GM12878 (cell line): ENCODE measurements around the gene SNTA1. TPM values are rescaled to one million over a fixed set of nuclear protein-coding genes. Genes with fewer than 3 reads are reported as not detected.

Experiments
- ATAC-seq: fragments of 200-7000 bp; cut with Tn5 transposase; 3 replicates; pipeline ENCODE4 v1.9.1; 2020; ENCODE audit warnings: mild to moderate bottlenecking, moderate library complexity
- BruUV-seq: library from RNA; stranded (reverse); fragments of 400-500 nt; replicated peaks from 2 replicates; lab custom pipeline; 2021; lab: Mats Ljungman, UMichigan
- CTCF ChIA-PET: fragments of 300-600 bp; sonication (Branson Sonifier 250); formaldehyde crosslinking; extraction: SDS; loops from one replicate; lab custom pipeline; 2021; ENCODE audit warnings: inconsistent platforms; lab: Yijun Ruan, JAX
- POLR2A ChIA-PET: fragments of 350-600 bp; formaldehyde crosslinking; extraction: SDS; loops from one replicate; lab custom pipeline; 2021; ENCODE audit warnings: inconsistent platforms; lab: Charles Lee
- RAD21 ChIA-PET: fragments of 300-600 bp; sonication (Branson Sonifier 250); formaldehyde crosslinking; loops from one replicate; lab custom pipeline; 2023; ENCODE audit warnings: antibody characterized with exemption; ENCODE audit not compliant: unreplicated experiment; lab: Charles Lee
- SMC1A ChIA-PET: fragments of 300-600 bp; sonication (Branson Sonifier 250); formaldehyde crosslinking; loops from one replicate; lab custom pipeline; 2023; ENCODE audit not compliant: unreplicated experiment, uncharacterized antibody; lab: Charles Lee
- DNase-seq: peaks from one replicate; pipeline ENCODE4 v3.0.0-alpha.2; 2011; ENCODE audit warnings: low read depth, low spot score
- FAIRE-seq: peaks from 3 replicates; lab custom pipeline; 2011; peaks lifted over from hg19 to GRCh38; lab: Jason Lieb, UNC
- H2AFZ ChIP-seq: 2 replicates; pipeline ENCODE4 v1.6.0; 2011; ENCODE audit warnings: low read depth, low read length, control low read depth; ENCODE audit not compliant: control insufficient read depth
- H3K27ac ChIP-seq: 2 replicates; pipeline ENCODE4 v1.5.1; 2011; ENCODE audit warnings: control low read depth; ENCODE audit not compliant: control insufficient read depth, insufficient read depth
- H3K27me3 ChIP-seq, 2 experiments: replicated peaks in 1 of 2; 2 replicates each; pipeline versions ENCODE4 v1.6.0 to v1.6.1; 2011; ENCODE audit warnings: low read length in 1 of 2; ENCODE audit not compliant: control insufficient read depth in 2 of 2, insufficient read depth in 2 of 2
- H3K36me3 ChIP-seq, 2 experiments: 2 replicates each; pipeline ENCODE4 v1.5.1; 2011; ENCODE audit warnings: low read length in 1 of 2; ENCODE audit not compliant: control insufficient read depth in 2 of 2, insufficient read depth in 2 of 2
- H3K4me1 ChIP-seq: 2 replicates; pipeline ENCODE4 v1.6.1; 2011; ENCODE audit warnings: mild to moderate bottlenecking, low read length, moderate library complexity, mixed read lengths; ENCODE audit not compliant: control insufficient read depth, insufficient read depth
- H3K4me2 ChIP-seq: 2 replicates; pipeline ENCODE4 v1.6.0; 2011; ENCODE audit warnings: control low read depth; ENCODE audit not compliant: control insufficient read depth, insufficient read depth
- H3K4me3 ChIP-seq: fragments of 200-600 bp; sonication (generic); 2 replicates; pipeline ENCODE4 v1.5.1; 2016
- H3K79me2 ChIP-seq: 2 replicates; pipeline ENCODE4 v1.6.0; 2011; ENCODE audit warnings: low read length; ENCODE audit not compliant: control insufficient read depth, insufficient read depth
- H3K9ac ChIP-seq: 2 replicates; pipeline ENCODE4 v1.8.0; 2011; ENCODE audit warnings: low read length, control low read depth, mixed read lengths; ENCODE audit not compliant: control insufficient read depth, insufficient read depth
- H3K9me3 ChIP-seq: replicated peaks from 3 replicates; pipeline ENCODE4 v1.5.1; 2011; ENCODE audit warnings: mild to moderate bottlenecking, low read length; ENCODE audit not compliant: control insufficient read depth, insufficient read depth
- H4K20me1 ChIP-seq: 2 replicates; pipeline ENCODE4 v1.6.0; 2011; ENCODE audit not compliant: control insufficient read depth, insufficient read depth
- CHD4 ChIP-seq: fragments of 200-600 bp; sonication (generic); IDR thresholded peaks from 2 replicates; pipeline ENCODE4 v1.6.1; 2016; ENCODE audit warnings: mild to moderate bottlenecking
- E4F1 ChIP-seq: fragments of 450-650 bp; IDR thresholded peaks from 2 replicates; pipeline ENCODE4 v1.6.1; 2018; ENCODE audit warnings: borderline replicate concordance, mild to moderate bottlenecking; ENCODE audit not compliant: partially characterized antibody
- EED ChIP-seq: sonication (generic); IDR thresholded peaks from 2 replicates; pipeline ENCODE4 v1.6.1; 2016; ENCODE audit warnings: antibody characterized with exemption, low read depth
- FOS ChIP-seq: IDR thresholded peaks from 3 replicates; pipeline ENCODE4 v1.6.1; 2011; ENCODE audit warnings: borderline replicate concordance; ENCODE audit not compliant: insufficient read length; ENCODE audit errors: extremely low read depth
- MYC ChIP-seq: IDR thresholded peaks from 2 replicates; pipeline ENCODE4 v1.6.1; 2011; ENCODE audit warnings: mild to moderate bottlenecking, low read length, moderate library complexity, inconsistent platforms; ENCODE audit not compliant: insufficient read depth, insufficient replicate concordance, insufficient read length, severe bottlenecking
- PAX5 ChIP-seq: IDR thresholded peaks from 2 replicates; pipeline ENCODE4 v1.6.1; 2011; ENCODE audit warnings: low read depth, low read length, borderline replicate concordance
- PML ChIP-seq: IDR thresholded peaks from 2 replicates; pipeline ENCODE4 v1.6.1; 2012; ENCODE audit warnings: low read length, inconsistent platforms
- SMAD1 ChIP-seq: fragments of 450-650 bp; IDR thresholded peaks from 2 replicates; pipeline ENCODE4 v1.6.1; 2018; ENCODE audit warnings: mild to moderate bottlenecking, low read depth; ENCODE audit not compliant: partially characterized antibody
- STAT1 ChIP-seq: fragments of 450-650 bp; conservative IDR thresholded peaks from 2 replicates; pipeline ENCODE4 v1.6.1; 2014; ENCODE audit warnings: antibody characterized with exemption, mild to moderate bottlenecking
- ZNF207 ChIP-seq: fragments of 450-650 bp; IDR thresholded peaks from 2 replicates; pipeline ENCODE4 v1.6.1; 2014; ENCODE audit warnings: antibody characterized with exemption, mild to moderate bottlenecking, borderline replicate concordance
- ZNF274 ChIP-seq: IDR thresholded peaks from one replicate; pipeline ENCODE4 v1.8.0; 2011; ENCODE audit not compliant: insufficient read length, insufficient read depth
- WGBS: methylation state at CpG from one replicate; pipeline ENCODE4 v1.1.6; 2016; ENCODE audit warnings: low lambda C conversion rate; ENCODE audit not compliant: insufficient replicate concordance, insufficient coverage; ENCODE audit errors: missing lambda C conversion rate; 5-methylcytosine and 5-hydroxymethylcytosine counted together
- in situ Hi-C: fragments of 300-500 bp; cut with MboI; formaldehyde crosslinking; loops from 9 replicates; pipeline ENCODE4 v1.14.3; 2018; ENCODE audit warnings: mixed read lengths
- intact Hi-C: fragments of 100-400 bp; cut with micrococcal nuclease; formaldehyde crosslinking; loops from one replicate; pipeline ENCODE4 v1.14.2; 2022; ENCODE audit not compliant: unreplicated experiment
- polyA plus RNA-seq, 11 experiments: library from polyadenylated mRNA; depleted of rRNA in 4 of 11; unstranded in 6 of 11; stranded (reverse) in 5 of 11; fragments of >200 nt; fragmentation: Nextera tagmentation in 4 of 11; fragmentation: Illumina TruSeq in 1 of 11; extraction: Ambion mirVana in 4 of 11; extraction: Trizol in 1 of 11; gene quantifications; 1 replicate in 1 of 11; 2 replicates in 10 of 11; pipeline versions ENCODE4 v1.2.1 to v1.2.3, GENCODE V29; 2011 to 2016; ENCODE audit warnings: inconsistent platforms in 2 of 11, missing spikeins in 2 of 11, low read depth in 1 of 11
- total RNA-seq, 4 experiments: library from RNA; depleted of rRNA in 3 of 4; stranded (reverse); fragments of >200 nt in 3 of 4; fragmentation: Illumina TruSeq in 1 of 4; extraction: Trizol in 1 of 4; gene quantifications; 2 replicates each; pipeline versions ENCODE4 v1.2.1 to v1.2.3, GENCODE V29; 2013 to 2021
- TF ChIP-seq, protein P1 (sequence below): fragments of 450-650 bp; IDR thresholded peaks from 2 replicates; pipeline ENCODE4 v1.6.1; 2017; ENCODE audit warnings: mild to moderate bottlenecking, moderate library complexity
- TF ChIP-seq, protein P2 (sequence below): fragments of 150-350 bp; IDR thresholded peaks from 2 replicates; pipeline ENCODE4 v1.6.1; 2016; ENCODE audit warnings: low read depth, low read length

Gene SNTA1
- total and polyA plus RNA-seq, 10 of the 15 experiments (the other 5 are each of a cell fraction or from before 2014, with no cell fraction given): 0.26 to 5.1 (median 1.8) TPM

- Histone ChIP-seq H4K20me1 (no peaks in the 10 kb centered on the region), H3K4me3 (no peak overlapping the region), H3K4me1 (no peaks in the 10 kb centered on the region), H3K36me3 (no peaks in the 10 kb centered on the region), H3K9ac (no peak overlapping the region), H3K27me3 (no peaks in the 10 kb centered on the region), H2AFZ (no peak overlapping the region), H3K4me2 (no peak overlapping the region), H3K9me3 (no peaks in the 10 kb centered on the region), H3K79me2 (no peaks in the 10 kb centered on the region), H3K27ac (no peak overlapping the region)
- POLR2A ChIA-PET: interaction anchor here (0.5 kb wide), 1 partner anchor 19 kb away, joined by 5 read pairs; no protein-coding TSS in a partner anchor
- SMC1A ChIA-PET: no interaction called here
- WGBS: 33% methylated on average over 7 of the region's 7 CpGs
- intact Hi-C loops (no loop called here), in situ Hi-C loops (no loop called here)
- ATAC-seq (no peak), DNase-seq (no peak), FAIRE-seq (no peak)
- CTCF ChIA-PET: interaction anchor here (1.0 kb wide), 1 partner anchor 11 kb away, joined by 3 read pairs; no protein-coding TSS in a partner anchor
- no TSS peak for BruUV-seq
- RAD21 ChIA-PET: no interaction called here
- TF ChIP-seq PAX5 (no peak), E4F1 (no peak), FOS (no peak), MYC (no peak), SMAD1 (no peak), ZNF274 (no peak), ZNF207 (no peak), EED (no peak), CHD4 (no peak), PML (no peak), STAT1 (no peak)
- TF ChIP-seq, protein P1, sequence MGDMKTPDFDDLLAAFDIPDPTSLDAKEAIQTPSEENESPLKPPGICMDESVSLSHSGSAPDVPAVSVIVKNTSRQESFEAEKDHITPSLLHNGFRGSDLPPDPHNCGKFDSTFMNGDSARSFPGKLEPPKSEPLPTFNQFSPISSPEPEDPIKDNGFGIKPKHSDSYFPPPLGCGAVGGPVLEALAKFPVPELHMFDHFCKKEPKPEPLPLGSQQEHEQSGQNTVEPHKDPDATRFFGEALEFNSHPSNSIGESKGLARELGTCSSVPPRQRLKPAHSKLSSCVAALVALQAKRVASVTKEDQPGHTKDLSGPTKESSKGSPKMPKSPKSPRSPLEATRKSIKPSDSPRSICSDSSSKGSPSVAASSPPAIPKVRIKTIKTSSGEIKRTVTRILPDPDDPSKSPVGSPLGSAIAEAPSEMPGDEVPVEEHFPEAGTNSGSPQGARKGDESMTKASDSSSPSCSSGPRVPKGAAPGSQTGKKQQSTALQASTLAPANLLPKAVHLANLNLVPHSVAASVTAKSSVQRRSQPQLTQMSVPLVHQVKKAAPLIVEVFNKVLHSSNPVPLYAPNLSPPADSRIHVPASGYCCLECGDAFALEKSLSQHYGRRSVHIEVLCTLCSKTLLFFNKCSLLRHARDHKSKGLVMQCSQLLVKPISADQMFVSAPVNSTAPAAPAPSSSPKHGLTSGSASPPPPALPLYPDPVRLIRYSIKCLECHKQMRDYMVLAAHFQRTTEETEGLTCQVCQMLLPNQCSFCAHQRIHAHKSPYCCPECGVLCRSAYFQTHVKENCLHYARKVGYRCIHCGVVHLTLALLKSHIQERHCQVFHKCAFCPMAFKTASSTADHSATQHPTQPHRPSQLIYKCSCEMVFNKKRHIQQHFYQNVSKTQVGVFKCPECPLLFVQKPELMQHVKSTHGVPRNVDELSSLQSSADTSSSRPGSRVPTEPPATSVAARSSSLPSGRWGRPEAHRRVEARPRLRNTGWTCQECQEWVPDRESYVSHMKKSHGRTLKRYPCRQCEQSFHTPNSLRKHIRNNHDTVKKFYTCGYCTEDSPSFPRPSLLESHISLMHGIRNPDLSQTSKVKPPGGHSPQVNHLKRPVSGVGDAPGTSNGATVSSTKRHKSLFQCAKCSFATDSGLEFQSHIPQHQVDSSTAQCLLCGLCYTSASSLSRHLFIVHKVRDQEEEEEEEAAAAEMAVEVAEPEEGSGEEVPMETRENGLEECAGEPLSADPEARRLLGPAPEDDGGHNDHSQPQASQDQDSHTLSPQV: no peak
- TF ChIP-seq, protein P2, sequence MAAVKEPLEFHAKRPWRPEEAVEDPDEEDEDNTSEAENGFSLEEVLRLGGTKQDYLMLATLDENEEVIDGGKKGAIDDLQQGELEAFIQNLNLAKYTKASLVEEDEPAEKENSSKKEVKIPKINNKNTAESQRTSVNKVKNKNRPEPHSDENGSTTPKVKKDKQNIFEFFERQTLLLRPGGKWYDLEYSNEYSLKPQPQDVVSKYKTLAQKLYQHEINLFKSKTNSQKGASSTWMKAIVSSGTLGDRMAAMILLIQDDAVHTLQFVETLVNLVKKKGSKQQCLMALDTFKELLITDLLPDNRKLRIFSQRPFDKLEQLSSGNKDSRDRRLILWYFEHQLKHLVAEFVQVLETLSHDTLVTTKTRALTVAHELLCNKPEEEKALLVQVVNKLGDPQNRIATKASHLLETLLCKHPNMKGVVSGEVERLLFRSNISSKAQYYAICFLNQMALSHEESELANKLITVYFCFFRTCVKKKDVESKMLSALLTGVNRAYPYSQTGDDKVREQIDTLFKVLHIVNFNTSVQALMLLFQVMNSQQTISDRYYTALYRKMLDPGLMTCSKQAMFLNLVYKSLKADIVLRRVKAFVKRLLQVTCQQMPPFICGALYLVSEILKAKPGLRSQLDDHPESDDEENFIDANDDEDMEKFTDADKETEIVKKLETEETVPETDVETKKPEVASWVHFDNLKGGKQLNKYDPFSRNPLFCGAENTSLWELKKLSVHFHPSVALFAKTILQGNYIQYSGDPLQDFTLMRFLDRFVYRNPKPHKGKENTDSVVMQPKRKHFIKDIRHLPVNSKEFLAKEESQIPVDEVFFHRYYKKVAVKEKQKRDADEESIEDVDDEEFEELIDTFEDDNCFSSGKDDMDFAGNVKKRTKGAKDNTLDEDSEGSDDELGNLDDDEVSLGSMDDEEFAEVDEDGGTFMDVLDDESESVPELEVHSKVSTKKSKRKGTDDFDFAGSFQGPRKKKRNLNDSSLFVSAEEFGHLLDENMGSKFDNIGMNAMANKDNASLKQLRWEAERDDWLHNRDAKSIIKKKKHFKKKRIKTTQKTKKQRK: no peak
These were observed 20.3 kb downstream of the SNTA1 start for GRCh38 chr20:33423141-33423834.
